HG03342 (cell line): ENCODE measurements around the gene RAPGEFL1.
"Not testable (repeated sequence)": the region's sequence is repeated elsewhere in the genome, so short reads cannot be mapped to it uniquely, and the experiment has no call there.

ENCODE experiments used
- ATAC-seq: cut with Tn5 transposase; IDR thresholded peaks from one replicate; pipeline ENCODE4 v1.9.1; 2021; ENCODE audit warnings: mild to moderate bottlenecking, moderate library complexity; ENCODE audit not compliant: unreplicated experiment

Gene RAPGEFL1

GRCh38 chr17:40198576-40198975 is 21.3 kb downstream of the RAPGEFL1 start:
- no peak for ATAC-seq

DNA sequence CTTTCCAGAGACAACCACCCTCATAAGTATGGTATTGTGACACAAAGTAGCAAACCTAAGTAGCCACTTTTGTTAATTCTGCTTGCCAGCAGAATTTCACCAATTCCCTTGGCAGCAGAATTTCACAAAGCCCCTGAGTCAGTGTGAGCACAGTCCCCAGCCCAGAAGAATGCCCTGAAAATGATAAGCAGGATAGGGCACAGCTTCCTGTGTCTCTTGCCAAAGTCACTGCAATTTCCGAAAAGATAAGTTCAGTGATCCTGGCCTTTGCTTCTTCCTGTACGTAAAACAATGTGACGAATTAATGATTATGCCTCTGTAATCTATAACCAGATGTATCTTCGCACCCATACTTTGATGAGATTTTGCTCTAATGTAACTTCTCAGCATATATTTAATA is 25.9 kb downstream of the RAPGEFL1 start:
- ATAC-seq: no peak

DNA sequence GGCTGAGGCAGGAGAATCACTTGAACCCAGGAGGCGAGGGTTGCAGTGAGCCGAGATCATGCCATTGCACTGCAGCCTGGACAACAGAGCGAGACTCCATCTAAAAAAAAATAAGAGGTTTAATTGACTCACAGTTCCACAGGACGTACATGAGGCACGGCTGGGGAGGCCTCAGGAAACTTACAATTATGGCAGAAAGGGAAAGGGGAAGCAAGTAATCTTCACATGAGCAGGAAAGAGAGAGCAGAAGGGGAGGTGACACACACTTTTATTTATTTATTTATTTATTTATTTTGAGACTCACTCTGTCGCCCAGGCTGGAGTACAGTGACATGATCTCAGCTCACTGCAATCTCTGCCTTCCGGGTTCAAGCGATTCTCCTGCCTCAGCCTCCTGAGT is 28.9 kb downstream of the RAPGEFL1 start:
- not testable (repeated sequence) for ATAC-seq

GRCh38 chr17:40209404-40210093 is 32.3 kb downstream of the RAPGEFL1 start:
- no peak for ATAC-seq

DNA sequence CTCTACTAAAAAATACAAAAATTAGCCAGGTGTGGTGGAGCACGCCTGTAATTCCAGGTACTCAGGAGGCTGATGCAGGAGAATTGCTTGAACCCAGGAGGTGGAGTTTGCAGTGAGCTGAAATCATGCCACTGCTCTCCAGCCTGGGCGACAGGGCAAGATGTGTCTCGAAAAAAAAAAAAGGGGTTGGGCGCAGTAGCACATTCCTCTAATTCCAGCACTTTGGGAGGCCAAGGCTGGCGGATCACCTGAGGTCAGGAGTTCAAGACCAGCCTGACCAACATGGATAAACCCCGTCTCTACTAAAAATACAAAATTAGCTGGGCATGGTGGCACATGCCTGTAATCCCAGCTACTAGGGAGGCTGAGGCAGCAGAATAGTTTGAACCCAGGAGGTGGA is 36.6 kb downstream of the RAPGEFL1 start:
- not testable (repeated sequence) for ATAC-seq

- no peak for ATAC-seq
Observed at GRCh38 chr17:40218006-40218739, 40.9 kb downstream of the RAPGEFL1 start.

GRCh38 chr17:40218740-40219593 is 41.7 kb downstream of the RAPGEFL1 start, which contains the start of gene WIPF2:
TSS of gene WIPF2 (plus strand) at chr17:40219304. CDS start at chr17:40256460, 37,156 bp downstream.
- peak; percentile 88 for ATAC-seq

DNA sequence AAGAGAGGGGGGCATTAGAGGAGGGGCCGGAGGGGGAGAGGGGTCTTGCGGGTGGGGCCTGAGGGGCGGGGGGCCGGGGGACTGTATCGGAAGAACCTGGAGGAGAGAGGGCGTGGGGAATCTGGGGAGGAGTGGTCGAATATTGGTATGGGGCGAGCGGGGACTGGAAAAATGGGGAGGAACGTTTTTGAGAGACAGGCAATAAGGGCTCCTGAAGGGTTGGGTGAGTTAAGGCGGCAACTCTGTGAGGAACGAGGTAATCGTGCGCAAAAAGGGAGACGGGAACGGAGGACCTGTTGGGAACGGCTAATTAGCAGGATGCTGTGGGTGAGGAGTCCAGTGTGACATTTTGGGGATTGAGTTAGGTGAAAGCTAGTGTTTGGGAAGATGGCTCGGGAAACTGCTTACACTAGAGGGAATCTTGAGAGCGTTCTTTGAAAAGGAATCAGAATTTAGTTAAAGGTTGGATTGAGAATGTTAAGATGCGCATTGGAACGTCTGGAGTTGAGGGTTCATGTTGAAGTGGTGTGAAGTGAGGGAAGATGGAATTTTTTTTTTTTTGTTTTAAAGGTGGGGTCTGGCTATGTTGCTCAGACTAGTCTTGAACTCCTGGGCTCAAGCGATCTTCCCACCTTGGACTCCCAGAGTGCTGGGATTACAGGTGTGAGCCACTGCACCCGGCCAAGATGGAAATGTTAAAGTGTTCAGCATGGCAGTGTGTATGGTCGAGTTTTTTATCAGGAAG is 42.5 kb downstream of the RAPGEFL1 start:
- ATAC-seq: peak; percentile 7

- no peak for ATAC-seq
Observed at GRCh38 chr17:40224718-40225550, 47.7 kb downstream of the RAPGEFL1 start.

DNA sequence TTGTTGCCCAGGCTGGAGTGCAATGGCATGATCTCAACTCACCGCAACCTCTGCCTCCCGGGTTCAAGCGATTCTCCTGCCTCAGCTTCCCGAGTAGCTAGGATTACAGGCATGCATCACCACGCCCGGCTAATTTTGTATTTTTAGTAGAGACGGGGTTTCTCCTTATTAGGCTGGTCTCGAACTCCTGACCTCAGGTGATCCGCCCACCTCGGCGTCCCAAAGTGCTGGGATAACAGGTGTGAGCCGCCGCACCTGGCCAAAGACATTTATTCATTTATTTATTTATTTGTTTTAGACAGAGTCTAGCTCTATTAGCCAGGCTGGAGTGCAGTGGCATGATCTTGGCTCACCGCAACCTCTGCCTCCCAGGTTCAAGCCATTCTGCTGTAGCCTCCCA is 51.9 kb downstream of the RAPGEFL1 start:
- ATAC-seq: not testable (repeated sequence)

GRCh38 chr17:40230670-40231069 is 53.4 kb downstream of the RAPGEFL1 start:
- no peak for ATAC-seq

GRCh38 chr17:40231928-40232327 is 54.7 kb downstream of the RAPGEFL1 start:
- ATAC-seq: not testable (repeated sequence)

DNA sequence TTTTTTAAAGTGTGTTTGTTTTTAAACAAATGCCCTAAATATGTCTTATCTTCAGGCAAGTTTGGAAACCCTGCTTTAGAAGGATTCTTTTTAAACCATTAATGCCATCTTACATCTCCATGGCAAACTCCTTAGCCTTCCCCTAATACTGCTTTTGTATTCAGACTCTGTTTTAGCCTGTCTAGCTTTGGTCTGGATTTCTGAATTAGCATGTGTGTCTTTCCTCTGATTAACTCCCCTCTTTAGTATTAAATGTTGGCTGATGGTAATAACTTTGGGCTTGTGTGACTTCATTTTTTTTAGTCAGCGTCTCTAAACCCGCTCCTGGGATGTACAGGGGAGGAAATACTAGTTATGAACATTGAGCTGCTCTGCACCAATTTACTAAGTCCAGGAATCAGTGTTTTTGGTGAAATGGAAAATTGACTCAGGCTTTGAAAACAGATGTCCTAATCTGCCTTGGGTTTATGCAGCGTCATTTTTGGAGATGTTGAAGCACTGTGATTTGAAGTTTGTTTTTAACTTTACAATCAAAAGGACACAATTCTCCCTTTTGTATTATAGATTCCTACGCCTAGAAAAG is 64.1 kb downstream of the RAPGEFL1 start:
- ATAC-seq: no peak

DNA sequence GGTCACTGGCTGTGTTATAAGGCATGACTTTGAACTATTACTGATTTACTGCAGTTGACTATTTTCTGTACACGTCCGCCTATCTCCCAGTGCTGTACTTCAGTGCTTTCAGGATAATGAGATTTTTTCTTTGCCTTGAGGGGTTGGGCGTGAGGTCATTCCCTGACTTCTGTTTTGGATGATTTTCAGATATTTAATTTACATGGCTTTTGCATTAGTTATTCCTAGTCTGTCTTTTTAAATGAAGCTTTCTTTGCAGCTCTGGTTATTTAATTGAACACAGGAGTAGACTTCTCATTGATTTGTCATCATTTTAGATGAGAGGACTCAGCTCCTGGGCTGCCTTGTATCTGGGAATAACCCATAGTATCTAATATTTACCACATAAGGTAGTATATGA is 65.5 kb downstream of the RAPGEFL1 start:
- no peak for ATAC-seq

DNA sequence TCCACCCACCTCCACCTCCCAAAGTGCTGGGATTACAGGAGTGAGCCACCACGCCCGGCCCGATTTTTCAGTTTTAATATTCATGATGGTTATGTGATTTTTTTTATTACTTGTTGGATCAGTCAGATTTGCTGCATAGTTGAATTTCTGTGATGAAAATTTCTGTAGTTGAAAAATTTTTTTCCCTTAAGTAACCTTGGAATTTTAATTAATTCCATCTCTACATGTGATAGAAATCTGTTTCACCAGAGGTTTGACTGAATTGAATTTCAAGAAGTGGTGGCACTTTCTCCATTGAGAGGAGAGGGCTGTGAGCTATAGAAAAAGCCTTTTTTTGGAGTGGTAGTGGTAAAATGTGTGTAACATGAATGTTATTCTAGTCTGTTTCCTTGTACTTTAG is 66.5 kb downstream of the RAPGEFL1 start:
- no peak for ATAC-seq

DNA sequence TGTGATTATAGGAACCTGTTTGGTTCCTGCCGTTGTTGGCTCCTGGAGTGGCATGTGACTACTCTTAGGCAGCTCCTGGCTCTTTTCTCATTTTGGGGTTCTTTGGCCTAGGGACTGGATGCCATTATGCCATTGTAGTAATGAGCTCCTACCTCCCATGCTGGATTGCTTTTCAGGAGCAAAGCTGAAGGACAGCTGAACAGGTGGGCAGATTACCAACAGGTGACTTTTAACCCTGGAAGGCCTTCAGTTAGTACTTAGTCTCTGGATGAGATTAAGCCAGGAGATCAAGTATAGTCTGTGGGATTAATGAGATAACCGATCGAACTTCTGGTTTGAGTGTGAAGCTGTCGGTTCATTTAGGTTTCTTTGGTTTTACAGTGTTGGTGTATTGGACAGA is 67.0 kb downstream of the RAPGEFL1 start:
- ATAC-seq: no peak
